ENCODE measurements around the gene NXPH1. TPM values are rescaled to one million over a fixed set of nuclear protein-coding genes. Genes with fewer than 3 reads are reported as not detected.
A peak's percentile ranks its signal among the peaks of the same experiment; 100 is the strongest.

NXPH1 gene
- total and polyA plus RNA-seq, 9 of the 15 experiments (the other 6 are each of a cell fraction or from before 2014, with no cell fraction given): 0.16 TPM; not detected in 8

DNA sequence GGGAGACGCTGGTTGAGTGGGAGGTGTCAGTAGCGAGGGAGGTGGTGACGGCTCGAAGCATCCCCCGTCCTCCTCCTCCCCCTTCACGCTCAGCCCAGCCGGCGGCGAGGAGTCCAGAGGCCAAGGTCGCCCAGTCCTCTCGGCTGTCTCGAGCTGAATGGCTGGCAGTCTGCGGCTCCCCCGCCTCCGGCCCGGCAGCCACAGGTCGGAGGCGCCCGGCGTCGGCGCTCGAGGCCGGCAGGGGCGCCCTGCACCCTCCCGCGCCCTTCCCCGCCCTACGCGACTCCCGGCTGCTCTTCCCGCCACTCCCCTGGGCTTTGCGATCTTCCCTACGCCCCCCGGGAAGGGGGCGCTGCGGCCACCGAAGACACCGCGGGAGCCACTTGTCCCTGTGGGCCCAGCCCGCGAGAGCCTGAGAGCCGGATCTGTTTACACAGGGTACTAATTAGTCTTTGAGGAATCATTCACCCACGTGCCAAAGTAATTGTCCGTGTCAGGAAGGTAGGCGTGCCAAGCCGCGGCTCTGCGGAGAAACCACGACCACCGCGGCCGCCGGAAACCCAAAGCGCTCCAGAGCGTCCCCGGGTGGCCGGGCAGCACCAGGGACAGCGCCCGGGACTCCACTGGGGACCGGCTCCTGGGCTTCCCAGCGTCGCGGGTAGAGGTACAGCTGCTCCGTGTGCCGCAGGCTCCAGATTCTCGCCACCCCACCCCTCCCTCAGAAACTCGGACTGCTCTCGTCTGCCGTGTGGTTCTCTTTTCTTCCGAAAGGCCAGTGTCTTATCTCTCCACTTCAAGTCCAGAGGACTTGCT, at the start of gene NXPH1 (continued):
- TF ChIP-seq SMARCE1 (IDR thresholded peaks at IDR 0.05) (no peak), KAT2B (IDR thresholded peaks at IDR 0.05; ENCODE audit: low read depth, low read length) (no peak), PHB2 (IDR thresholded peaks at IDR 0.05; ENCODE audit: low read depth) (no peak), ZNF780A (CRISPR knock-in tag; IDR thresholded peaks at IDR 0.05) (no peak), MIER1 (IDR thresholded peaks at IDR 0.05; ENCODE audit: low read depth) (peak; percentile 88), CXXC5 (CRISPR knock-in tag; IDR thresholded peaks at IDR 0.05) (peak; percentile 43; the same call in 1 of the 2 replicates), PPARD (CRISPR knock-in tag; IDR thresholded peaks at IDR 0.05) (no peak), ZNF239 (CRISPR knock-in tag; IDR thresholded peaks at IDR 0.05) (no peak), LCOR (CRISPR knock-in tag; IDR thresholded peaks at IDR 0.05) (no peak), MECOM (CRISPR knock-in tag; IDR thresholded peaks at IDR 0.05) (no peak), MAFF (IDR thresholded peaks at IDR 0.05; ENCODE audit: low read length) (no peak)
- TF ChIP-seq, protein P1, sequence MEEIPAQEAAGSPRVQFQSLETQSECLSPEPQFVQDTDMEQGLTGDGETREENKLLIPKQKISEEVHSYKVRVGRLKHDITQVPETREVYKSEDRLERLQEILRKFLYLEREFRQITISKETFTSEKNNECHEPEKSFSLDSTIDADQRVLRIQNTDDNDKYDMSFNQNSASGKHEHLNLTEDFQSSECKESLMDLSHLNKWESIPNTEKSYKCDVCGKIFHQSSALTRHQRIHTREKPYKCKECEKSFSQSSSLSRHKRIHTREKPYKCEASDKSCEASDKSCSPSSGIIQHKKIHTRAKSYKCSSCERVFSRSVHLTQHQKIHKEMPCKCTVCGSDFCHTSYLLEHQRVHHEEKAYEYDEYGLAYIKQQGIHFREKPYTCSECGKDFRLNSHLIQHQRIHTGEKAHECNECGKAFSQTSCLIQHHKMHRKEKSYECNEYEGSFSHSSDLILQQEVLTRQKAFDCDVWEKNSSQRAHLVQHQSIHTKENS (CRISPR knock-in tag; IDR thresholded peaks at IDR 0.05): no peak
- TF ChIP-seq, protein P2, sequence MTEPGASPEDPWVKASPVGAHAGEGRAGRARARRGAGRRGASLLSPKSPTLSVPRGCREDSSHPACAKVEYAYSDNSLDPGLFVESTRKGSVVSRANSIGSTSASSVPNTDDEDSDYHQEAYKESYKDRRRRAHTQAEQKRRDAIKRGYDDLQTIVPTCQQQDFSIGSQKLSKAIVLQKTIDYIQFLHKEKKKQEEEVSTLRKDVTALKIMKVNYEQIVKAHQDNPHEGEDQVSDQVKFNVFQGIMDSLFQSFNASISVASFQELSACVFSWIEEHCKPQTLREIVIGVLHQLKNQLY (CRISPR knock-in tag; conservative IDR thresholded peaks at IDR 0.05): no peak
